GM06990 (cell line): ENCODE measurements around the gene RAB3GAP1.

Source experiments
- DNase-seq: peaks from one replicate; pipeline ENCODE4 v3.0.0-alpha.2; 2011; ENCODE audit not compliant: insufficient read length; ENCODE audit errors: extremely low read depth
- H3K27me3 ChIP-seq: replicated peaks from 2 replicates; pipeline ENCODE4 v1.6.0; 2011; ENCODE audit warnings: low read length; ENCODE audit not compliant: control insufficient read depth, insufficient read depth
- H3K36me3 ChIP-seq: 2 replicates; pipeline ENCODE4 v1.5.1; 2011; ENCODE audit warnings: low read length; ENCODE audit not compliant: control insufficient read depth, insufficient read depth
- H3K4me3 ChIP-seq: replicated peaks from 2 replicates; pipeline ENCODE4 v1.5.1; 2011; ENCODE audit warnings: low read depth, mild to moderate bottlenecking, control low read depth, low read length
- CTCF ChIP-seq: IDR thresholded peaks from 2 replicates; pipeline ENCODE4 v1.5.1; 2011; ENCODE audit warnings: low read length, control low read depth, mild to moderate bottlenecking, inconsistent platforms; ENCODE audit not compliant: insufficient read depth, poor library complexity, severe bottlenecking

Gene RAB3GAP1

GRCh38 chr2:135150725-135151124 is 98.6 kb downstream of the RAB3GAP1 start:
- Histone ChIP-seq H3K4me3 (no peak overlapping the region), H3K27me3 (no peaks in the 10 kb centered on the region), H3K36me3 (peaks cover 2% of the 10 kb centered on the region)
- DNase-seq = no peak
- no peak for TF ChIP-seq CTCF

- DNase-seq = no peak
- Histone ChIP-seq H3K4me3 (no peak overlapping the region), H3K27me3 (no peaks in the 10 kb centered on the region), H3K36me3 (peaks cover 2% of the 10 kb centered on the region)
- TF ChIP-seq CTCF = no peak
Observed at GRCh38 chr2:135151615-135152014, 99.5 kb downstream of the RAB3GAP1 start.

DNA sequence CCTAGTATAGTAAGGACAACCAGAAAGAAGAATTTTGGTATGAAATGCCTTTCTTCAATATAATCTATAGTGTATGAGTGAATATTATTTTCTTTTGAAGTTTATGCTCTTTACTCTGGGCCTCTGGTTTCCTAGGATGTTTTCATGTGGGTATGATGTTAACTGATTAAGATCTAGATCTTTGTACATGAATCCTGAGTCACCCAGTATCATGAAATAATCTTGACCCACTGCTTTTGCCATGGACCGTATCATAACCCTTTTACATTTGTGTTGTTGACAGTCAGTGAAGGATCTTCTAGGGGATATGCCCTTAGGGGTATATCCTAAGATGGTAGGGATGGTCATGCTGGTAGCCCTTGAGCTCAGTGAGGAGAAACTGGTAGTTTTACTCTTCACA is 100.3 kb downstream of the RAB3GAP1 start:
- DNase-seq = no peak
- no peaks in the 10 kb centered on the region for H3K27me3 ChIP-seq
- H3K4me3 ChIP-seq = no peak overlapping the region
- H3K36me3 ChIP-seq = peaks cover 2% of the 10 kb centered on the region
- TF ChIP-seq CTCF = no peak

DNA sequence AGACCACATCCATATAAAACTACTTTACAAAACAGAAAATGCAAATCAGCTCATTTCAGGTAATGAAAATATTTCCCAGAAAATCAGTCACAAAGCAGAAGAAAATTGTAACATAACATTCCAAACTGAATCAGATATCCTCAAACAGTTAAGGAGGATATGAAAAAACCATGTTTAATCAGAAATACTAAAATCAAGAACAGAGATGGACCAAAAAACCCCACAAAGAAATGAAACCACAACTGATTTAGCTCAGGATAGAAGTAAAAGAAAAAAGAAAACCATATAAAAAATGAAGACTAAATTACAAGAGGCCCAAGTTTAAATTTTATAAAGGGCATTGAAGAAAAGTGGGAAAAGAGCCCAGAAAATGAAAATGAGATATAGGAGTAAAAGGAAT is 102.9 kb downstream of the RAB3GAP1 start:
- no peak for TF ChIP-seq CTCF
- no peak overlapping the region for H3K4me3 ChIP-seq
- no peaks in the 10 kb centered on the region for H3K27me3 ChIP-seq
- peaks cover 4% of the 10 kb centered on the region for H3K36me3 ChIP-seq
- DNase-seq = no peak

GRCh38 chr2:135157856-135158255 is 105.8 kb downstream of the RAB3GAP1 start:
- TF ChIP-seq CTCF = no peak
- Histone ChIP-seq H3K27me3 (no peaks in the 10 kb centered on the region), H3K36me3 (peaks cover 3% of the 10 kb centered on the region), H3K4me3 (no peak overlapping the region)
- DNase-seq = no peak

DNA sequence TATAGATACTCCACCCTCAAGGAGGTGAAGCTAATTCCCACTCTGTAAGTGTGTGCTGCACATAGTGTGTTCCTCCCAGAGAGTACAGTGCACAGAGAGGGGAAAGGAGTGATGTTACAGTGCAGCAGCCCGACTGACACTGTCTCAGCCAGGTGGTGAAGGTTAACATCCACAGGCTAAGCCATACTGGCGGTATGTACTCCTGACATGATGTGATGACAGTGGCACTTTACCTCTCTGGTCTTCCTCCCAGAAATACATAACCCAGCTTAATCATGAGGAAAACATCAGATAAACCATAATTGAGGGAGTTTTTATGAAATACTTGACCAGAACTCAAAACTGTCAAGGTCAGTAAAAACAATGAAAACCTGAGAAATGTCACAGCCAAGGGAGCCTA is 107.1 kb downstream of the RAB3GAP1 start:
- Histone ChIP-seq H3K27me3 (no peaks in the 10 kb centered on the region), H3K36me3 (peaks cover 3% of the 10 kb centered on the region), H3K4me3 (no peak overlapping the region)
- DNase-seq = no peak
- TF ChIP-seq CTCF = no peak
